CD4-positive, alpha-beta T cell treated with Interleukin-15 for 4 hours (primary cell): ENCODE results near the gene ADAMTS18.

Source experiments
- DNase-seq: peaks from one replicate; pipeline ENCODE4 v3.0.0-alpha.2; 2020; ENCODE audit warnings: low spot score

ADAMTS18 gene

GRCh38 chr16:77437859-77438258 is 3.0 kb upstream of the ADAMTS18 start:
- no peak for DNase-seq

- no peak for DNase-seq
Measured at GRCh38 chr16:77435272-77435820, 512 bp upstream of the ADAMTS18 start.

GRCh38 chr16:77434022-77434529 is 758 bp downstream of the ADAMTS18 start:
- DNase-seq = no peak

- DNase-seq = no peak
Measured at GRCh38 chr16:77433146-77433545, 1.7 kb downstream of the ADAMTS18 start.

GRCh38 chr16:77432264-77432663 is 2.6 kb downstream of the ADAMTS18 start:
- no peak for DNase-seq

GRCh38 chr16:77430787-77431585 is 3.8 kb downstream of the ADAMTS18 start:
- DNase-seq = no peak

- DNase-seq = no peak
Measured at GRCh38 chr16:77430360-77430759, 4.5 kb downstream of the ADAMTS18 start.

GRCh38 chr16:77424871-77425604 is 9.8 kb downstream of the ADAMTS18 start:
- DNase-seq = no peak

GRCh38 chr16:77422196-77422784 is 12.5 kb downstream of the ADAMTS18 start:
- DNase-seq = no peak

GRCh38 chr16:77416939-77417480 is 17.8 kb downstream of the ADAMTS18 start:
- DNase-seq = no peak

GRCh38 chr16:77414752-77415231 is 20.0 kb downstream of the ADAMTS18 start:
- DNase-seq = no peak

- DNase-seq = no peak
Measured at GRCh38 chr16:77410449-77410848, 24.4 kb downstream of the ADAMTS18 start.

GRCh38 chr16:77409311-77409710 is 25.5 kb downstream of the ADAMTS18 start:
- no peak for DNase-seq

- DNase-seq = no peak
Measured at GRCh38 chr16:77408607-77409006, 26.2 kb downstream of the ADAMTS18 start.

GRCh38 chr16:77406680-77407079 is 28.2 kb downstream of the ADAMTS18 start:
- DNase-seq = no peak

GRCh38 chr16:77404775-77405174 is 30.1 kb downstream of the ADAMTS18 start:
- no peak for DNase-seq

- DNase-seq = no peak
Measured at GRCh38 chr16:77403732-77404131, 31.1 kb downstream of the ADAMTS18 start.

- no peak for DNase-seq
Measured at GRCh38 chr16:77402672-77403071, 32.2 kb downstream of the ADAMTS18 start.

- DNase-seq = no peak
Measured at GRCh38 chr16:77402118-77402517, 32.7 kb downstream of the ADAMTS18 start.

GRCh38 chr16:77399546-77399945 is 35.3 kb downstream of the ADAMTS18 start:
- no peak for DNase-seq

GRCh38 chr16:77399066-77399465 is 35.8 kb downstream of the ADAMTS18 start:
- no peak for DNase-seq

GRCh38 chr16:77398495-77398894 is 36.3 kb downstream of the ADAMTS18 start:
- DNase-seq = no peak
